ENCODE data around the gene RBM15.

RBM15 gene

GRCh38 chr1:110310300-110310699 is 28.9 kb upstream of the RBM15 start:
- DNase-seq (ENCODE audit: low spot score): no peak
- Histone ChIP-seq H3K27ac (no peak overlapping the region), H3K4me3 (no peak overlapping the region)
- TF ChIP-seq CTCF (IDR thresholded peaks at IDR 0.05): no peak

GRCh38 chr1:110312188-110313121 is 26.7 kb upstream of the RBM15 start:
- peak; percentile 85 for DNase-seq (ENCODE audit: low spot score)
- no peak overlapping the region for H3K27ac ChIP-seq
- H3K4me3 ChIP-seq: no peak overlapping the region
- TF ChIP-seq CTCF (IDR thresholded peaks at IDR 0.05): peak; percentile 93

- no peak for TF ChIP-seq CTCF (IDR thresholded peaks at IDR 0.05)
Observed at GRCh38 chr1:110316735-110317134, 22.4 kb upstream of the RBM15 start.

GRCh38 chr1:110318046-110318445 is 21.1 kb upstream of the RBM15 start:
- DNase-seq (ENCODE audit: low spot score): no peak
- no peak for TF ChIP-seq CTCF (IDR thresholded peaks at IDR 0.05)
- Histone ChIP-seq H3K27ac (no peak overlapping the region), H3K4me3 (no peak overlapping the region)

More at GRCh38 chr1:110316735-110317134, 22.4 kb upstream of the RBM15 start:
- no peak for DNase-seq (ENCODE audit: low spot score)
- Histone ChIP-seq H3K4me3 (no peak overlapping the region), H3K27ac (no peak overlapping the region)

GRCh38 chr1:110319332-110320167 is 19.6 kb upstream of the RBM15 start:
- TF ChIP-seq CTCF (IDR thresholded peaks at IDR 0.05): no peak

GRCh38 chr1:110320168-110320518 is 19.0 kb upstream of the RBM15 start:
- Histone ChIP-seq H3K27ac (no peak overlapping the region), H3K4me3 (no peak overlapping the region)
- no peak for TF ChIP-seq CTCF (IDR thresholded peaks at IDR 0.05)

More at GRCh38 chr1:110319332-110320167, 19.6 kb upstream of the RBM15 start:
- H3K27ac ChIP-seq: no peak overlapping the region
- no peak for DNase-seq (ENCODE audit: low spot score)
- no peak overlapping the region for H3K4me3 ChIP-seq

More at GRCh38 chr1:110320168-110320518, 19.0 kb upstream of the RBM15 start:
- DNase-seq (ENCODE audit: low spot score): no peak
